ENCODE results near the gene SPDYE1. TPM values are rescaled to one million over a fixed set of nuclear protein-coding genes. Genes with fewer than 3 reads are reported as not detected.
"Not testable (repeated sequence)": the region's sequence is repeated elsewhere in the genome, so short reads cannot be mapped to it uniquely, and the experiment has no call there.

Gene SPDYE1, protein sequence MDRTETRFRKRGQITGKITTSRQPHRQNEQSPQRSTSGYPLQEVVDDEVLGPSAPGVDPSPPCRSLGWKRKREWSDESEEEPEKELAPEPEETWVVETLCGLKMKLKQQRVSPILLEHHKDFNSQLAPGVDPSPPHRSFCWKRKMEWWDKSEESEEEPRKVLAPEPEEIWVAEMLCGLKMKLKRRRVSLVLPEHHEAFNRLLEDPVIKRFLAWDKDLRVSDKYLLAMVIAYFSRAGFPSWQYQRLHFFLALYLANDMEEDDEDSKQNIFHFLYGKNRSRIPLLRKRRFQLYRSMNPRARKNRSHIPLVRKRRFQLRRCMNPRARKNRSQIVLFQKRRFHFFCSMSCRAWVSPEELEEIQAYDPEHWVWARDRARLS
- total RNA-seq (2012; rRNA removed), result not detected in 2 replicates

- not testable (repeated sequence) for H3K36me3 ChIP-seq (ENCODE audit: insufficient read depth, low read length); H3K9ac ChIP-seq (ENCODE audit: low read depth, low read length); H3K4me1 ChIP-seq (ENCODE audit: control insufficient read depth, insufficient read depth, low read length); H3K9me3 ChIP-seq (replicated peaks; ENCODE audit: low read length); H3K4me2 ChIP-seq (ENCODE audit: low read length); H3K4me3 ChIP-seq (ENCODE audit: low read length); H3K27me3 ChIP-seq (ENCODE audit: control insufficient read depth, insufficient read depth, low read length)
Observed at GRCh38 chr7:43997532-43997931, at the start of gene SPDYE1. TSS of gene SPDYE1 (plus strand) at chr7:43997897. CDS start at chr7:43999950, 2,053 bp downstream.

DNA sequence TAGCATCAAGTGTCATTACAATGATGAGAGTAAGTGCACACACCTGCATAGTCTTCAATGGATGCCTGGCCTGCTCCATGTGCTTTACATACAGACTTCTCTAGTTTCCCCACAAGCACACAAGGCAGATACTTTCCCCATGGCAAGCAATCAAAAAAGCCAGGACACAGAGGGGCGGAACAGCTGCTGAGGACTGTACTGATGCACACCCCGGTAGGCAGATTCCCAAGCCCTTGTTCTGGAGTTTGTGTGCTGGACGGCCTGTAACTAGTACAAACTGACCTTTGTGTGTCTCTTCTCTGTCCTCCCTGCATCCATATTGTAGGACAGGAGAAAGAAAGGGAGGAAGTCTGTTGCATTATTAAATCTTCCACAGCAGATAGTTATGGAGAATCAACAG lies 45.7 kb upstream of the SPDYE1 start:
- Histone ChIP-seq H3K9me3 (replicated peaks; ENCODE audit: low read length) (no peaks in the 10 kb centered on the region), H3K4me2 (ENCODE audit: low read length) (no peak overlapping the region), H3K36me3 (ENCODE audit: insufficient read depth, low read length) (peaks cover 4% of the 10 kb centered on the region), H3K9ac (ENCODE audit: low read depth, low read length) (no peak overlapping the region), H3K4me3 (ENCODE audit: low read length) (no peak overlapping the region), H3K27me3 (ENCODE audit: control insufficient read depth, insufficient read depth, low read length) (no peaks in the 10 kb centered on the region), H3K4me1 (ENCODE audit: control insufficient read depth, insufficient read depth, low read length) (no peaks in the 10 kb centered on the region)

DNA sequence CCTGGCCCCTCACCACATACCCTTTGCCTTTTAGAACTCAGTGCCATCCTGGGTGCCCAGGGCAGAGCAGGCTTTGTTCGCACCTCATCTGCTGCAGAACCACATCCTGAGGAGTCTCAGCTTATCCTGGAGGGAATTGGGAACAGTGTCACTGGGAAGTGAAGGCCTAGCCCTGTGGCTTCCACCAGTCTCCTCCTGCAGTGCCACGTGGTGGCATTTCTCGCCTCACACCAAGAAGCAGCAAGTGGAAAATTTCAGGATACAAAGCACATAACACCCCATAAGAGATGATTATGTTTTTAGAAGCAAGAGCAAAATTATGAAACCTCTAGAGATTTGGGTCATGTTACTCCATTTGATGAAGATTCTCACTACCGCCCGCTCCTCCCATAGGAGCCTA lies 44.6 kb upstream of the SPDYE1 start:
- Histone ChIP-seq H3K4me2 (ENCODE audit: low read length) (no peak overlapping the region), H3K27me3 (ENCODE audit: control insufficient read depth, insufficient read depth, low read length) (no peaks in the 10 kb centered on the region), H3K9ac (ENCODE audit: low read depth, low read length) (no peak overlapping the region), H3K9me3 (replicated peaks; ENCODE audit: low read length) (no peaks in the 10 kb centered on the region), H3K36me3 (ENCODE audit: insufficient read depth, low read length) (peaks cover 4% of the 10 kb centered on the region), H3K4me1 (ENCODE audit: control insufficient read depth, insufficient read depth, low read length) (no peaks in the 10 kb centered on the region), H3K4me3 (ENCODE audit: low read length) (no peak overlapping the region)

DNA sequence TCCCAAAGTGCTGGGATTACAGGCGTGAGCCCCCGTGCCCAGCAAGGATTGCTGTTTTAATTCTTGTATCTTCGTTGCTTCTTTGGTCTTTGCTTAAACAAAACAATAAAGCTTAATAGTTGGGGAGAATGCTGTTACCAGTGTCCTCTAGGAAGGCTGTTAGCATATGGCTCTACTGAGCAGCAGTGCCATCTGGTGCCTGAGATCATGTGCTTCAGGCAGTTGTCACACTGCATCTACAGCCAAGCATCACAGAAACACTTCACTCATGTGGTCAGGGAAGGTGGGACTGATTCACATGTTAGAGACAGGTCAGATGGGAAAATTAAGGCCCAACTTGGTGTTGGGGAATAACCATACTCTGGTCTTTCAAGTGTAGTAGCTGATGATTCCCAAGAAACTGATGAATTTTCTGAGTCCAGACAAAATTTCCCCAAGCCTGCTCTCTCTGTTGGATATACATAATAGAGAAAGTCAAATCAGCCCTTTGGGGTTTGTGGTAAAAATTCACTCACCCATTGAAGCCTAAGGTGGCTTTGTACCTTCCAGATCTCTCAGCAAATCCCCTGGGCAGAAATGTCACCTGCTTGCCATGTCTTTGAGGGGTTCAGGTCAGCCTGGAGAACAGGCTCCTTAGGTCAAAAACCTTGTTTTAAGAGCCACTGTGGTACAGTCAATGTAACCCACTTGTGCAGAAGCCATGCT lies 43.0 kb upstream of the SPDYE1 start:
- Histone ChIP-seq H3K4me1 (ENCODE audit: control insufficient read depth, insufficient read depth, low read length) (no peaks in the 10 kb centered on the region), H3K4me2 (ENCODE audit: low read length) (no peak overlapping the region)

DNA sequence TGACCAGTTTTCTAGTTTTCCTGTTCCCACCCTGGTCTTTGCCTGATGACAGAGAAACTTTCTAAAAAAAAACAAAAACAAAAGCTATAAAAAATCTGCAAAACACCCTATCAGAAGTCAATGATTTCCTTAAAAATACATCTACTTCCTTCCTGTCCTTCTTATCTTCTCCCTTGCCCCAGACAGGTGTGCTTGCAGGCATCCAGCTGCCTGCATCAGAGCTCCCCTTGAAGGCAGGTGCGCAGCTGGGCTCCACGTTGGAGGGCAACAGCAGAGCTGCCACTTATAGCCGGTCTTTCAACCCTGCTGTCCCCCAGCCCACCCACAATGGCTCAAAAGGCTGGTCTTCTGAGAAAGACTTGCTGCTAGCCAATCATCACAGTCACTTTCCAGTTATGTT lies 41.7 kb upstream of the SPDYE1 start:
- H3K4me1 ChIP-seq (ENCODE audit: control insufficient read depth, insufficient read depth, low read length), result no peaks in the 10 kb centered on the region
- no peaks in the 10 kb centered on the region for H3K27me3 ChIP-seq (ENCODE audit: control insufficient read depth, insufficient read depth, low read length)
- H3K4me2 ChIP-seq (ENCODE audit: low read length), result no peak overlapping the region
- no peak overlapping the region for H3K9ac ChIP-seq (ENCODE audit: low read depth, low read length)
- no peaks in the 10 kb centered on the region for H3K9me3 ChIP-seq (replicated peaks; ENCODE audit: low read length)
- no peaks in the 10 kb centered on the region for H3K36me3 ChIP-seq (ENCODE audit: insufficient read depth, low read length)
- no peak overlapping the region for H3K4me3 ChIP-seq (ENCODE audit: low read length)

More for the DNA sequence above, 43.0 kb upstream of the SPDYE1 start:
- H3K36me3 ChIP-seq (ENCODE audit: insufficient read depth, low read length), result peaks cover 4% of the 10 kb centered on the region
- no peaks in the 10 kb centered on the region for H3K27me3 ChIP-seq (ENCODE audit: control insufficient read depth, insufficient read depth, low read length)
- no peaks in the 10 kb centered on the region for H3K9me3 ChIP-seq (replicated peaks; ENCODE audit: low read length)
- H3K4me3 ChIP-seq (ENCODE audit: low read length), result no peak overlapping the region
- no peak overlapping the region for H3K9ac ChIP-seq (ENCODE audit: low read depth, low read length)

DNA sequence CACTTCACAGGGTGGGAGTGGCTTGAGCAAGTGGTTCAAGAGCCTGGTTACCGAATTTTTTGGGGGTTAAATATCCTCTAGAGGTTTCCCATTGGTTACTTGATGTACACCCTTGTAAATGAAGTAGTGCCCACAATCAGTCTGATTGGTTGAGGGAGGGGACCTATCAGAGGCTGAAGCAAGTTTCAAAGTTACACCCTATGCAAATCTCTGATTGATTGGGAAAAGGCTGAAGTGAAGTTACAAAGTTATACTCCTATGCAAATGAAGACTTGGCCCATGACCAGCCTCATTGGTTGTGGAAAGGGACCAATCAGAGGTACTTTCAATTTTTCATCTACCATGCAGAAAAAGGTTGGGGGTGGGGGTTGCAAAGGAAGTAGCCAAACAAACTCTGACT lies 36.8 kb upstream of the SPDYE1 start:
- H3K36me3 ChIP-seq (ENCODE audit: insufficient read depth, low read length), result no peaks in the 10 kb centered on the region
- H3K9me3 ChIP-seq (replicated peaks; ENCODE audit: low read length), result no peaks in the 10 kb centered on the region
- H3K9ac ChIP-seq (ENCODE audit: low read depth, low read length), result no peak overlapping the region
- H3K4me2 ChIP-seq (ENCODE audit: low read length), result no peak overlapping the region
- no peaks in the 10 kb centered on the region for H3K27me3 ChIP-seq (ENCODE audit: control insufficient read depth, insufficient read depth, low read length)
- H3K4me1 ChIP-seq (ENCODE audit: control insufficient read depth, insufficient read depth, low read length), result no peaks in the 10 kb centered on the region
- H3K4me3 ChIP-seq (ENCODE audit: low read length), result no peak overlapping the region

DNA sequence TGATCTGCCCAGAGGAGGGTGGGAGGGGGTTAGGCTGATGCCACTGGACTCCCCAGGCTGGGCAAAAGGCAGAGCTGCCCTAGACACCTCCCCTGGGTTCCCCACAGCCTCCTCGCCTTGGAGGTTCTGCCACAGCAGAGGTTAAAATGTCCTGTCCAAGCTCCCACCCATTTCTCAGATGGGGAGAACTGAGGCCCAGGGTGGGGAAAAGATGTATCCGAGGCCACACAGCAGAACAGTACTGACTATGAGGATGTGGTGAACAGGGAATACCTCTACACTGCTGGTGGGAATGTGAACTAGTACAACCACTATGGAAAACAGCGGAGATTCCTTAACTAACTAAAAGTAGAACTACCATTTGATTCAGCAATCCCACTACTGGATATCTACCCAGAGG lies 31.3 kb upstream of the SPDYE1 start:
- H3K9ac ChIP-seq (ENCODE audit: low read depth, low read length), result not testable (repeated sequence)

GRCh38 chr7:43968172-43969040 lies 29.3 kb upstream of the SPDYE1 start:
- not testable (repeated sequence) for H3K4me2 ChIP-seq (ENCODE audit: low read length); H3K4me1 ChIP-seq (ENCODE audit: control insufficient read depth, insufficient read depth, low read length); H3K4me3 ChIP-seq (ENCODE audit: low read length); H3K27me3 ChIP-seq (ENCODE audit: control insufficient read depth, insufficient read depth, low read length); H3K9me3 ChIP-seq (replicated peaks; ENCODE audit: low read length); H3K36me3 ChIP-seq (ENCODE audit: insufficient read depth, low read length); H3K9ac ChIP-seq (ENCODE audit: low read depth, low read length)

More for the DNA sequence above, 31.3 kb upstream of the SPDYE1 start:
- not testable (repeated sequence) for H3K4me2 ChIP-seq (ENCODE audit: low read length); H3K27me3 ChIP-seq (ENCODE audit: control insufficient read depth, insufficient read depth, low read length); H3K9me3 ChIP-seq (replicated peaks; ENCODE audit: low read length); H3K36me3 ChIP-seq (ENCODE audit: insufficient read depth, low read length); H3K4me1 ChIP-seq (ENCODE audit: control insufficient read depth, insufficient read depth, low read length); H3K4me3 ChIP-seq (ENCODE audit: low read length)

DNA sequence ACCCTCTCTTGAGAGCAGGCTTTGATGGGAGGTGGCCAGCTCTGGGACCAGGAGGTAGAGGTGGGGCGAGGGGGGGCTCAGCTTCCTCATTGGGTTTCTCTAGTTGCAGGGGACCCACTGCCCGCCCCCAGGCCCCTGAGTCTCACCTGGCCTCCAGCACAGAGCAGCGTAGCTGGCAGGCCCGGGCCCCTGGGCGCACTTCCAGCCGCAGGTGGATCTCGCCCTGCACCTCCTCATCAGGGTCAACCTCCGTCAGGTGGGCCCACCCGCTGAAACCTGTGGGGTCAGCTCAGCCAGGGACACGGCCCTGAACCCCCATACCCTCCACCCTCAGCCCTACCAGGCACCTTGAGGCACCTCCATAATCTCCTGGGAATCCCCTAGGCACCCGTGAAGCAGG lies 28.1 kb upstream of the SPDYE1 start:
- H3K9ac ChIP-seq (ENCODE audit: low read depth, low read length); H3K27me3 ChIP-seq (ENCODE audit: control insufficient read depth, insufficient read depth, low read length); H3K4me1 ChIP-seq (ENCODE audit: control insufficient read depth, insufficient read depth, low read length); H3K4me2 ChIP-seq (ENCODE audit: low read length); H3K4me3 ChIP-seq (ENCODE audit: low read length); H3K9me3 ChIP-seq (replicated peaks; ENCODE audit: low read length); H3K36me3 ChIP-seq (ENCODE audit: insufficient read depth, low read length): not testable (repeated sequence)

DNA sequence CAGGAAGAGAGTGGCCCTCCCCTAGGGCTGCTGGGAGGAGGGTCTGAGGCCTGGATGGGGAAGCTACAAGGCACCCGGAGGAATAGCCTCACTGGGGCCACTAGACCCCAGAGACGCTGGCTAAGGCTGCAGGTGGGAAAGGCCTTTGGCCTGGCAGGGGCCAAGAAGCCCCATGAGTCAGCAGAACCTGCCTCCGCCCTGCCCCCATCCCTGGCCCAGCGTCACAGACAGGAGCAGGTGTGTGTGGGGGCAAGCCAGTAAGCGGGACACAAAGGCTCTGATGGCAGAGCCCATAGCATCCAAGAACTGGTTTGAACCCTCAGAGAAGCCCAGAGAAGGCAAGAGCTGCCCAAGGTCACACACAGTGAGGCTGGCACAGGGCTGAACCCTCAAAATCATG lies 27.0 kb upstream of the SPDYE1 start:
- not testable (repeated sequence) for H3K4me3 ChIP-seq (ENCODE audit: low read length); H3K4me1 ChIP-seq (ENCODE audit: control insufficient read depth, insufficient read depth, low read length); H3K4me2 ChIP-seq (ENCODE audit: low read length); H3K9me3 ChIP-seq (replicated peaks; ENCODE audit: low read length); H3K36me3 ChIP-seq (ENCODE audit: insufficient read depth, low read length); H3K27me3 ChIP-seq (ENCODE audit: control insufficient read depth, insufficient read depth, low read length); H3K9ac ChIP-seq (ENCODE audit: low read depth, low read length)

DNA sequence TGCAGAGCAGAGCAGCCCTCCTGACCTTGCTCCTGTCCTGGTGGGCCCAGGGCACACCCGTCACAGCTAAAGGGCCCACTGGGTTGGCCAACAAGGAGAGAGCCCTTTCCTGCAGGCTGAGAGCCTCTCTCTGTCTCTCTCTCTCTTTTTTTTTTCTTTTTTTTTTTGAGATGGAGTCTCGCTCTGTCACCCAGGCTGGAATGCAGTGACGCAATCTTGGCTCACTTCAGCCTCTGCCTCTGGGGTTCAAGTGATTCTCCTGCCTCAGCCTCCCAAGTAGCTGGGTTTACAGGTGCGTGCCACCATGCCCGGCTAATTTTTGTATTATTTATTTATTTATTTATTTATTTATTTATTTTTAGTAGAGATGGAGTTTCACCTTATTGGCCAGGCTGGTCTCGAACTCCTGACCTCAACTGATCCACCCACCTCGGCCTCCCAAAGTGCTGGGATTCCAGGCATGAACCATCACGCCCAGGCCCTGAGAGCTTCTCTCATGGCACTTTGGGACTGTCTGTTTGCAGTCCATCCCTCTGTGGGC lies 23.6 kb upstream of the SPDYE1 start:
- H3K36me3 ChIP-seq (ENCODE audit: insufficient read depth, low read length); H3K4me2 ChIP-seq (ENCODE audit: low read length); H3K4me1 ChIP-seq (ENCODE audit: control insufficient read depth, insufficient read depth, low read length); H3K9me3 ChIP-seq (replicated peaks; ENCODE audit: low read length); H3K4me3 ChIP-seq (ENCODE audit: low read length); H3K9ac ChIP-seq (ENCODE audit: low read depth, low read length); H3K27me3 ChIP-seq (ENCODE audit: control insufficient read depth, insufficient read depth, low read length): not testable (repeated sequence)
